NCI-H2029 treated with DMSO at 0.1 percent for 48 hours (cell line): ENCODE data around the gene SORD.
"Not testable (repeated sequence)": the region's sequence is repeated elsewhere in the genome, so short reads cannot be mapped to it uniquely, and the experiment has no call there.

Source experiments
- DNase-seq: peaks from one replicate; lab custom pipeline; 2025; lab: John Stamatoyannopoulos, UW

The SORD gene

DNA sequence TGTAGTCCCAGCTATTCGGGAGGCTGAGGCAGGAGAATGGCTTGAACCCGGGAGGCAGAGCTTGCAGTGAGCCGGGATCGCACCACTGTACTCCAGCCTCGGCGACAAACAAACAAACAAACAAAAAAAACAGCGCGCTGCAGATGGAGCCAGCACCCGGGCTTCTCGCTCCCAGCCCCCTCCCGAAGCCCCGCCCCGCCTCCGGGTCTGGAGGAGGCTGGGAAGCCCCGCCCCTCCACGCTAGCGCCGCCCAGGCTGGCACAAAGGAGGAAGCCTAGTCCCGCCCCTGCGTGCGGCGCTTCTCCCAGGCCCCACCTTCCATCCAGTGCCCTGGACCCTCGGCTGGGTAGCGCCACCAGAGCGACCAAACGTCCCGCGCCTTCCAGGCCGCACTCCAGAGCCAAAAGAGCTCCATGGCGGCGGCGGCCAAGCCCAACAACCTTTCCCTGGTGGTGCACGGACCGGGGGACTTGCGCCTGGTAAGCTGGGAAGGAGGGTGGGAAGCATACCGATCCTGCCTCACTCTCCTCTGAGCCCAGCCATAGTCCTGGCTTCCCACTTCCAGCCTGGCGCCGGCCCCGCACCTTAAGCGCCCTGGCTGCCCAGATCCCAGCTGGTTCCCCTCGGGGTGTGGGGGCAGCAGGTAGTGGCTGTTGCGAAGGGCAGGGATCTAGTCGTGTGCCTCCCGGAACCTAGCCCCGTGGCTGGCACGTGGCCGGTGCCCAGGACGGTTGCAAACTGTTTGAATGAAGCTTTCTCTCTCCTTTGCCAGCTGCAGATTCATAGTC, at the start of gene SORD:
Gene SORD, plus strand, starts transcription at position 325 of the 788 bp plus-strand sequence. Its CDS starts 89 bp downstream, at position 414.
- DNase-seq = peak; percentile 41

DNA sequence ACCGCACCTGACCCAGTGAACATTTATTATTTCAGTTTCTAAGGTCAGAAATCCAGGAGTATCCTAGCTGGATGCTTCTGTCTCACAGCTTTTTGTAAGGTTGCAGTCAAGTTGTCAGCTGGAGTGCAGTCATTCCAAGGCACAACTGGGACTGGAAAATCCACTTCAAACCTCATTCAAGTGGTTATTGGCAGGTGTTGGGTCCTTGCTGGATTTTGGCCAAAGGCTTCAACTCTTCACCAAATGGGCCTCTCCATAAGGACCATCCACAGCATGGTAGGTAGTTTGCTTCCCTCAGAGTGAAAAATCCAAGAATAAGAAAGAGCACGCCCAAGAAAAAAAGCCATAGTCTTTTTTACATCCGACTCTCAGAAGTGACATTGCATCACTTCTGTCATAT, 46.8 kb upstream of the SORD start:
- DNase-seq = not testable (repeated sequence)

DNA sequence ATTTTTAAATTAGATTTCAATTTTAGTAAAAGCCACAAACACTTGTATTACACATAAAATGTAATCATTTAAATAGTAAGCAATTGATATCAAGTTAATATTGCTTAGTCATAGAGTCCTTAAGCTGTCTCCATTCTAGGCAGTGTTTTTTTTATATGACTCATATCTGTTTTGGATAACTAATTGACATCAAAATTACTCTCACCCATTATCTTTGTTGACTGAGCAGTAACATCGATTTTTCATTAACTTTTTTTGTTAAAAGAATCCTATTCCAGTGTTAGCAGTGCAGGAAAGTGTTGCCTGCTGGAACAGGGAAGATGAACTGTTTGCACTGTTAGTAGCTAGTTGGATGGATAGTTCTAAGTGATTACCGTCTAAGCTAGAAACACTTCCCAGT, 45.2 kb upstream of the SORD start:
- not testable (repeated sequence) for DNase-seq

GRCh38 chr15:44979617-44980339, 43.2 kb upstream of the SORD start:
- DNase-seq = not testable (repeated sequence)

DNA sequence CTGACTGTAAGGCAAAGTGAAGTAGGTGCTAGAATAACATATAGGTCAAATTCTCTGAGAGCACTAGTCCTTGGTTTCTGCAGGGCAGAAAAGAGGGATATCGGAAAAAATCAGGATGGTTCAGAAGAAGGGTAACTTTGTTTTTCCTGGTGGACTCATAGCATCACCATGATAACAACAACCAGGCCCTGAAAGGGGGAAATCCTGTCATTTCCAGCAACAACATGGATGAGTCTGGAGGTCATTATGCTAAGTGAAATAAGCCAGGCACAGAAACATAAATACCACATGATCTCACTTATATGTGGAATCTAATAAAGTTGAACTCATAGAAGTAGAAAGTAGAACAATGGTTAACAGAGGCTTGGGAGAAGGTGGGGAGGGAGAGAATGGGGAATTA, 38.9 kb upstream of the SORD start:
- DNase-seq = not testable (repeated sequence)

DNA sequence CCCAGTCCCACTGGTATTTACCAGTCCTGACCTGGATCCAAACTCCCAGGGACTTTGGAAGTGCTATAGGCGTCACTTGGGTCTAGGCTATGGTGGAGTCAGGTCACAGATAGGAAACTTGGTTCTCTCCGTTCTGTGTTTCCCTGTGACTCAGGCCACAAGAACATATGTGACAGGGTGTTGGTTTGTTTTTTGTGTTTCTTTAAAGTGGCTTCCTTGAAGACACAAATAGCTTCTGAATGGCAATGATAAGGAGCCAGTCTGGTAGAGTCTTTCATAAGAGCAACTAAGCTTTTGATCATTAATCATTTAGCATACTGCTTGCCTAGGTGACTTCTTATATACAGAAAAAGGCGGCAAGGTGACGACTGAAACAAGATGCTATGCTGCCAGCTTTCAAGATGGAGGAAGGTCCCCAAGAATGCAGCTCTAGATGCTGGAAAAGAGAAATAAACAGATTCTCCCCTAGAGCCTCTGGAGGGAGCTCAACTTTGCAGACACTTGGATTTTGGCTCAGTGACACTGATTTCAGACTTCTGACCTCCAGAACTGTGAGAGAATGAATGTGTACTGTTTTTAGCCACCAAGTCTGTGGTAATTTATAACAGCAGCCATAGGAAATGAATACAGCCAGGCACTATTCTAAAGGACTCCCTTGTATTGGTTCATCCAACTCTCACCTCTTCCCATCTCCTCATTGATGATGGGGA, 36.5 kb upstream of the SORD start:
- not testable (repeated sequence) for DNase-seq

DNA sequence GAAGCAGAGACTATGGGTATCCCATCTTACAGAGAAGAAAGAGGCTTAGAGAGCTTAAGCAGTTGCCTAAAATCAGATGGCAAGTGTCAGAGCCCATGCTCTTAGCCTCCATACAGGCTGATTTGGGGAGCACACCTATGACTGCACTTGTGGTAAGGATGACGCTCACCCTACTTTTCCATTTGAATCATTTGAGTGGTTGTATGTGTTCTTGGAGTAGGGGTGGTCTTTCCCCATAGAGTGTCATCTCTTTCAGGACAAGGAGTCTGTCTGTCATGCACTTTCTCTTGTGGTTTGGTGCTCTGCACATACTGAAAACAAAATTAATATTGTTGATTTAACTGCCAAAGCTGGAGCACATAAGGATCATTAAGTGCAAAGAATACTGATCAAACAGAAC, 35.3 kb upstream of the SORD start:
- not testable (repeated sequence) for DNase-seq

GRCh38 chr15:44988184-44988869, 34.7 kb upstream of the SORD start:
- not testable (repeated sequence) for DNase-seq

GRCh38 chr15:44988870-44989219, 34.1 kb upstream of the SORD start:
- not testable (repeated sequence) for DNase-seq

GRCh38 chr15:44997632-44998031, 25.4 kb upstream of the SORD start:
- DNase-seq = not testable (repeated sequence)

GRCh38 chr15:44999105-44999504, 23.9 kb upstream of the SORD start:
- no peak for DNase-seq

GRCh38 chr15:45001180-45001579, 21.8 kb upstream of the SORD start:
- not testable (repeated sequence) for DNase-seq

GRCh38 chr15:45003731-45004410, 19.1 kb upstream of the SORD start:
- DNase-seq = not testable (repeated sequence)

- DNase-seq = not testable (repeated sequence)
These were observed 18.3 kb upstream of the SORD start for GRCh38 chr15:45004590-45005175.

DNA sequence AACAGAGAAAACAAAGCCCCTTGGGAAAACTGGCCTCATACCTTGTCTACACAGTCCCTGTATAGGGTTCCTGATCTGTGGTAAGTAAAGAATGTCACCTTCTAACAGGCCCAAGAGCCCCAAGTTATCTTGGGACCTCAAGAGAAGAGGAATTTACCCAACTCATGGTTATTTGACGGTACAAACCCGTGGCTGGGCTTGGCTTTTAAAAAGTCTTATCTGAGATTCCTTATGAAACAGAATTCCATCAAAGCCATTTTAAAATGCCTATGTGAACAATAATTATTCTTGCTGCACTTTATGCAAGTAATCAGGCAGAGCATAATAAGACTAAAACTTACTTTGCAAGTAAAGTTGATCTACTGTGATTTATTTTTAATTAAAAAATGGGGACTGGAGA, 13.9 kb upstream of the SORD start:
- no peak for DNase-seq

- DNase-seq = not testable (repeated sequence)
These were observed 7.9 kb upstream of the SORD start for GRCh38 chr15:45015114-45015513.

- DNase-seq = not testable (repeated sequence)
These were observed 2.6 kb upstream of the SORD start for GRCh38 chr15:45020222-45020900.

GRCh38 chr15:45020901-45021259, 2.1 kb upstream of the SORD start:
- DNase-seq = not testable (repeated sequence)

GRCh38 chr15:45021348-45021747, 1.6 kb upstream of the SORD start:
- no peak for DNase-seq

- DNase-seq = no peak
These were observed 747 bp downstream of the SORD start for GRCh38 chr15:45023659-45024225.
